Nephron progenitor cell (in vitro differentiated cells): ENCODE measurements around the gene DESI1.

Experiments used
- DNase-seq: peaks from one replicate; pipeline ENCODE4 v3.0.0; 2021
- H3K27ac Mint-ChIP-seq: 2 replicates; pipeline ENCODE4 v1.8.0; 2021; ENCODE audit warnings: mild to moderate bottlenecking, moderate library complexity, mixed read lengths
- H3K27me3 Mint-ChIP-seq: 2 replicates; pipeline ENCODE4 v1.8.0; 2021; ENCODE audit warnings: mild to moderate bottlenecking, low read depth, mixed read lengths; ENCODE audit not compliant: poor library complexity
- H3K36me3 Mint-ChIP-seq: 2 replicates; pipeline ENCODE4 v1.8.0; 2021; ENCODE audit warnings: low read depth, mixed read lengths
- H3K4me1 Mint-ChIP-seq: 2 replicates; pipeline ENCODE4 v1.8.0; 2021; ENCODE audit warnings: mixed read lengths
- H3K4me3 Mint-ChIP-seq: 2 replicates; pipeline ENCODE4 v1.8.0; 2021; ENCODE audit warnings: mild to moderate bottlenecking, moderate library complexity, mixed read lengths
- H3K9me3 Mint-ChIP-seq: 2 replicates; pipeline ENCODE4 v1.8.0; 2021; ENCODE audit warnings: mild to moderate bottlenecking, moderate library complexity, mixed read lengths
- CTCF ChIP-seq: fragments of 200-600 bp; sonication (generic); IDR thresholded peaks from 2 replicates; pipeline ENCODE4 v1.5.0; 2021; ENCODE audit warnings: antibody characterized with exemption

The DESI1 gene

GRCh38 chr22:41612603-41613306 lies 8.1 kb downstream of the DESI1 start:
- no peaks in the 10 kb centered on the region for H3K27me3 Mint-ChIP-seq
- peak overlapping the region; percentile 89 for H3K27ac Mint-ChIP-seq
- TF ChIP-seq CTCF, result no peak
- DNase-seq, result no peak
- peaks cover 13% of the 10 kb centered on the region for H3K36me3 Mint-ChIP-seq
- H3K9me3 Mint-ChIP-seq, result no peaks in the 10 kb centered on the region
- H3K4me3 Mint-ChIP-seq, result no peak overlapping the region
- peaks cover 16% of the 10 kb centered on the region for H3K4me1 Mint-ChIP-seq

DNA sequence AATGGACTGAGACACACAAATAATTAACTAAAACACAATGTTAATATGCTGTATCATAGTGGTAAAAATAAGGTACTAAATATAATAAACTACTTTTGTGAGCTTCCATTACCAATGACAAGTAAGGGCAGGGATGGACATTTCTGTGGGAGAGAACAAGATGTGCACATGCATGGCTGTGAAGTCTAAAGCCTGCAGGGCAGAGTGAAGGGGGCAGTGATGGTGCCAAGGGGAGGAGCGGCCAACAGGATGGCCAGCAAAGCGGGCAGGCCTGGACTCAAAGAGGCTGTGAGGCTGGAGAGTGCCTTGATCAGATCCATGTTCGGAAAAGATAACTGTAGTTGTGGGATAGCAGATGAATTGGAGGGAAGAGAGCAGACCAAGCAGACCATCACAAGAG lies 12.5 kb downstream of the DESI1 start:
- TF ChIP-seq CTCF, result no peak
- Mint-ChIP-seq H3K27me3 (no peaks in the 10 kb centered on the region), H3K9me3 (no peaks in the 10 kb centered on the region), H3K4me1 (peaks cover 5% of the 10 kb centered on the region), H3K27ac (peak overlapping the region; percentile 11), H3K4me3 (no peak overlapping the region), H3K36me3 (peaks cover 13% of the 10 kb centered on the region)
- DNase-seq, result no peak

DNA sequence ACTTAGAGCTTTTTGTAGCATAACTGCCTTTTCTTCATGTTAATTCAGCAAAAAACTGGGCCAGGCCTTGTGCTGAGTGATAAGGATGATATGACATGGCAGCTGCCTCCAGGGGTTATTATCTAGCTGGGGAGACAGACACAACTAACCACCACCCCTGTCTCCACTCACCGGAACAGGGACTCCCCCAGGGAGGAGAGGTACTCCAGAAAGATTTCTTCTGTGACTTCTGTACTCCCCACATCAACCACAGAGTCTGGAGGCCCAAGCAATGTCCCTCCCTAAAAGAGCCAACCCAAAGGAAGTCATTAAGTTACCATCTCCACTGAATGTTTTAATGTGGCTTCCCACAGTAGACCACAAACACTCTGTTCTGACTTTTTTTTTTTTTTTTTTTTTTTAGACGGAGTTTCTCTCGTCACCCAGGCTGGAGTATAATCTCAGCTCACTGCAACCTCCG lies 16.9 kb downstream of the DESI1 start:
- TF ChIP-seq CTCF, result no peak
- DNase-seq, result no peak
- no peaks in the 10 kb centered on the region for H3K9me3 Mint-ChIP-seq
- H3K27me3 Mint-ChIP-seq, result no peaks in the 10 kb centered on the region
- no peak overlapping the region for H3K27ac Mint-ChIP-seq
- H3K4me3 Mint-ChIP-seq, result no peak overlapping the region
- no peaks in the 10 kb centered on the region for H3K4me1 Mint-ChIP-seq
- H3K36me3 Mint-ChIP-seq, result peaks cover 6% of the 10 kb centered on the region

DNA sequence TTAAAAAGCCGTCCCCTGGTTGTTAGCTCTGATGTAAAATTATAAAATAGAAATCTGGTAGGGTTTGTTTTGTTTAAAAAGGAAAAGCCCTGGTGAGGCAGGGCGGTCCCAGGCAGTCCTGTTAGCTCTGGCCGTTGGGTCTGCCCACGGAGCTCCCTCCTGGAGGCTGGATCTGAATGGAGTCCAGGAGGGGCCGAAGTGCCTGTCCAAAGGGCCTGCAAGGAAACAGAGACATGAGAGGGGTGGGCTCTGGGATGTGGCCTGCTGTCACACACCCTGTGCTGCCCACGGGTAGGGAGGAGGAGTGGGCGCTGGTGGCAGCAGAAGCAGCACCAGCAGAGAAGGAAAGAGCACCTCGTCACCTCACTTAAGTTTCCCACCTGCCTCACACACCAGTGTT lies 19.9 kb downstream of the DESI1 start:
- Mint-ChIP-seq H3K27me3 (peaks cover 2% of the 10 kb centered on the region), H3K4me1 (no peaks in the 10 kb centered on the region), H3K4me3 (no peak overlapping the region), H3K27ac (peak overlapping the region; percentile 19), H3K9me3 (no peaks in the 10 kb centered on the region), H3K36me3 (peaks cover 6% of the 10 kb centered on the region)
- no peak for TF ChIP-seq CTCF
- DNase-seq, result no peak

GRCh38 chr22:41598891-41599635 lies 21.8 kb downstream of the DESI1 start:
- peak overlapping the region; percentile 48 for H3K27ac Mint-ChIP-seq
- H3K4me3 Mint-ChIP-seq, result no peak overlapping the region
- H3K36me3 Mint-ChIP-seq, result no peaks in the 10 kb centered on the region
- DNase-seq, result no peak
- H3K27me3 Mint-ChIP-seq, result peaks cover 6% of the 10 kb centered on the region
- H3K9me3 Mint-ChIP-seq, result no peaks in the 10 kb centered on the region
- TF ChIP-seq CTCF, result no peak
- H3K4me1 Mint-ChIP-seq, result no peaks in the 10 kb centered on the region
